Epithelial cell of prostate (primary cell): ENCODE data around the gene AAMDC.
"Not testable (repeated sequence)": the region's sequence is repeated elsewhere in the genome, so short reads cannot be mapped to it uniquely, and the experiment has no call there.

Source experiments
- DNase-seq: peaks from one replicate; pipeline ENCODE4 v3.0.0-alpha.2; 2011; ENCODE audit warnings: low read depth, low spot score
- H3K27ac ChIP-seq: fragments of 450-650 bp; 2 replicates; pipeline ENCODE4 v1.5.1; 2017; ENCODE audit warnings: mild to moderate bottlenecking

Gene AAMDC

DNA sequence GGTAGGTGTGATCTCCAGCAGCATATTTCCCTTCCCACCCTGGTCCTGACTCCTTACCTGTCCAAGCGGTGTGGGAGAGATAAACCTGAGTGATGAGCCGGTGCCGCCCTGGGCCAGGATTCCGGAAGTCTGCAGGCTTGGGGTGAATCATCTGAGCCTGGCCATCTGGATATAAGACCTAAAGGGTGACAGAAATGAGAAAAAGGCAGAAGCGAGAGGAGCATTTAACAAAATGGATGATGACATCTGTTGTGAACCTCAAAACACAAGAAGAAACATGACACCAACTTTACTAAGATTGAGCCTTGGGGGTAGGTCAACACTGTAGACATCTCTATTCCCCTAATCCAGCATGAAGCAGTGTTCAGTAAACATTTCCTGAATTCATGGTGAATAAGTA lies 62.8 kb downstream of the AAMDC start:
- H3K27ac ChIP-seq, result no peak overlapping the region
- no peak for DNase-seq

DNA sequence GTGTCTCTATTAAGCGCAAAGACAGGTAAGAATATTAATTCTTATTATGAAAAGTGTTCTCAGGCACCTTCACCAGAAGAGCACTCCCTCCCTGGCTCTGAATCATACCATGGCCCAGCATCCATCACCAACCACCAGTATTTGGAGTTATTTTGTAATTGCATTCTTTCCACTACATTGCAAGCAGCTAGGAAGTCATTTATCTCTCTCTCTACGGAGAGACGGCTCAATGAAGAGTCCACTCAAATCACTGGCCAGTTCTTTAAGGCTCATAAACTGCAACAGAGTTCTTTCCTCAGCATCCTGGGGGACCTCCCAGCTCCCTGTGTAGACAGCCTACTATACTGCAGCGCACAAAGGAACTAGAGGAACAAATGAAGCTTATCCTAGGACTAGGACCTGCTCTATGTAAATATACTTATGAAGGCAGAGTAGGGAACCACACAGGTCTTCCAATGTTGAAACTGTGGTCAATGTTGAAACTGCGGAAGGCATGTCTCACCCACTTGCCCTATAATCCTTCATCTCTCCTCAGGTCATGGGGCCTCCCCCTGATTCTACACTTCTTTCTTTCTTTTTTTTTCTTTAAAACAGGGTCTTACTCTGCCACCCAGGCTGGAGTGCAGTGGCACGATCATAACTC lies 63.4 kb downstream of the AAMDC start:
- H3K27ac ChIP-seq, result no peak overlapping the region
- DNase-seq, result no peak

DNA sequence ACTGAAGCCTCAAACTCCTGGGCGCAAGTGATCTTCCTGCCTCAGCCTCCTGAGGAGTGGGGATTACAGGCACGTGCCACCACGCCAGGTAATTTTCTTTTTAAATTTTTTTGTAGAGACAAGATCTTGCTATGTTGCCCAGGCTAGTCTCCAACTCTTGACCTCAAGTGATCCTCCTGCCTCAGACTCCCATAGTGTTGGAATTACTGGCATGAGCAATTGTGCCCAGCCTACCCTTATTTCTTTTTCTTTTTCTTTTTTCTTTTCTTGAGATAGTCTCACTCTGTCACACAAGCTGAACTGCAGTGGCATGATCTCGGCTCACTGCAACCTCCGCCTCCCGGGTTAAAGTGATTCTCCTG lies 63.9 kb downstream of the AAMDC start:
- H3K27ac ChIP-seq, result no peak overlapping the region

DNA sequence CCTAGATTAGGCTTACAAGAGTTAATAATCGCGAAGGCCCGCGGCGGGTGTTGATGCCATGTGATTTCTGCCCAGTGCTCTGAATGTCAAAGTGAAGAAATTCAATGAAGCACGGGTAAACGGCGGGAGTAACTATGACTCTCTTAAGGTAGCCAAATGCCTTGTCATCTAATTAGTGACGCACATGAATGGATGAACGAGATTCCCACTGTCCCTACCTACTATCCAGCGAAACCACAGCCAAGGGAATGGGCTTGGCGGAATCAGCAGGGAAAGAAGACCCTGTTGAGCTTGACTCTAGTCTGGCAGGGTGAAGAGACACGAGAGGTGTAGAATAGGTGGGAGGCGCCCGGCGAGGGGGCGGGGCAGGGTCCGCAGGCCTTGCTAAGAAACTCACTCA lies 65.5 kb downstream of the AAMDC start:
- H3K27ac ChIP-seq, result no peak overlapping the region
- DNase-seq, result no peak

More for the DNA sequence above, 63.9 kb downstream of the AAMDC start:
- DNase-seq, result no peak

DNA sequence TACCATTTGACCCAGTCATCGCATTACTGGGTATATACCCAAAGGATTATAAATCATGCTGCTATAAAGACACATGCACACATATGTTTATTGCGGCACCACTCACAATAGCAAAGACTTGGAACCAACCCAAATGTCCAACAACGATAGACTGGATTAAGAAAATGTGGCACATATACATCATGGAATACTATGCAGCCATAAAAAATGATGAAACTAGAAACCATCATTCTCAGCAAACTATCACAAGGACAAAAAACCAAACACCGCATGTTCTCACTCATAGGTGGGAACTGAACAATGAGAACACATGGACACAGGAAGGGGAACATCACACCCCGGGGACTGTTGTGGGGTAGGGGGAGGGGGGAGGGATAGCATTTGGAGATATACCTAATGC lies 68.1 kb downstream of the AAMDC start:
- H3K27ac ChIP-seq, DNase-seq: not testable (repeated sequence)

DNA sequence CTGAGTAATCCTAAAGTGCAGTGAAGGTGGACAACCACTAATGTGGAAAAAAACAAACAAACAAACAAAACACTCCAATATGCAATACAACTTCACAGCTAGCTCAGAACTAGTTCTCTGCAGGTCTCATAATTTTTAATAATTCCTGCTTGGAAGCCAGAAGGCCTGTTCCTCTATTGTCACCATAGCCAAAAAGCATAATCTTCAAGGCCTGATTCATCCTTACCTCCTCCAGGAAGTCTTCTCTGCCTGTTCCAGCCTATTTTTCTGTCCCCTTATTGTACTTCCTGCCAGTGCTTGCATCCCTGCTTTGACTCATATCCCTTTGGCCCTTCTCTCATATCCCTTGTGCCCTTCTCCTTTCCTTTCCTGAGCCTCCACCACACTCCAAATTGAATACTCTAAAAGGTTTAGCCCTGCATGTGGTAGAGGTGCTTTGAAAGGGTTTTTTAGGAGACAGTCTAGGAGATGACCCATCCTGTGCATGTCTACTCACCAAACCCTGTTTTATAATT lies 69.2 kb downstream of the AAMDC start:
- peak overlapping the region; percentile 30 for H3K27ac ChIP-seq

DNA sequence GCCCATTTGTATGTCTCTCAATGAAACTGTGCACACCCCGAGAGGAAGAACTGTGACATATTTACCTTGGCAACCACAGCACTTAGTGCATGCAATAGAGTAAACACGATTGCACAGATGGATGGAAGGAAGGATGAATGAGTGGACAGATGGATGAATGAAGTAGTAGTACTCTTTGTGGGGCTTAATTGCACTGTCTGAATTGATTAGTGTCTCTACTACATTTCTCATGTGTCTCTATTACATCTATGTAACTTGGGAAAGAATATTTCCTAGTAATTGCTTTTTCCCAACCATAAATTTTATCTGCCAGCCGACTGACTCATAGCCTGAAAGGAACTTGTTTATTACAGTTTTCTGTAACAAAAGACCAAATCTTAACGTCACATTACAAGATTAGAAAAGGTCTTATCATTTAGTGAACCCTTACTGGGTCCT lies 69.7 kb downstream of the AAMDC start:
- DNase-seq, result not testable (repeated sequence)
- peak overlapping the region; percentile 30 for H3K27ac ChIP-seq

More for the DNA sequence above, 69.2 kb downstream of the AAMDC start:
- not testable (repeated sequence) for DNase-seq

DNA sequence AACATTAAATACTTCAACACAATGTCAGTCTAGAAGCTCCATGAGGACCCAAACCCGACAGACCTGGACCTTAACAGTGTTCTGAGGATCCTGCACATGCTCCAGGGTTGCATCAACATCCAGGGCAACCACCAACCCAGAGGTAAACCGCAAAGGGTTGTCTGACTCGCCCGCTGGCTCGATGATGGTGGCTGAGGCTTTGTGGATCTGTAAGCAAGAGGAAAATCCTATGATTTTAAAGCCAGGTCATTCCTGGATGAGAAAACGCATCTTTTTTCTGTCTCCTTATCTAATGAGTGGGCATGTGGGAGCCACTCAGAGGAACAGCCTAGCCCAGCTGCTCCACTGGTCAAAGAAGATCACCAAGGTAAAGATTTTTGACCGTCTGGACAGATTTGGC lies 70.3 kb downstream of the AAMDC start:
- not testable (repeated sequence) for DNase-seq

DNA sequence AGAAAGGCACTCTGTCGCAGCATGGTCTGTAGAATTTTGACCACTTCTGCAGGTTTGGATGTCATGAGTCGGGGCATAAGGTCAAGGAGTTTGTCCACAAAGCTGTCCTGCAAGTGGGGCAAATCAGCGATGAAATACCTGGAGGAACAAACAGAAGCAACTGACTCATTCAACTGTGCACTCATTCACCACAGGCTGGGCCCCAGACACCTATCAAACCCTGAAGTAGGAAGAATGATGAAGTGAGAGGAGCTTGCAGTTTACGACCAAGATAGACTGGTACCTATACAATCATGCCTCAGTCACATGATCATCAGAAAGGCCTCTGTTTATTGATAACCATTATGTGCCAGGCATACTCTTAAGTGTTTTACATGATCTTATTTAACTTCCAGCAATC lies 70.8 kb downstream of the AAMDC start:
- peak; percentile 41 for DNase-seq
- H3K27ac ChIP-seq, result not testable (repeated sequence)

More for the DNA sequence above, 70.3 kb downstream of the AAMDC start:
- H3K27ac ChIP-seq, result peak overlapping the region; percentile 30

DNA sequence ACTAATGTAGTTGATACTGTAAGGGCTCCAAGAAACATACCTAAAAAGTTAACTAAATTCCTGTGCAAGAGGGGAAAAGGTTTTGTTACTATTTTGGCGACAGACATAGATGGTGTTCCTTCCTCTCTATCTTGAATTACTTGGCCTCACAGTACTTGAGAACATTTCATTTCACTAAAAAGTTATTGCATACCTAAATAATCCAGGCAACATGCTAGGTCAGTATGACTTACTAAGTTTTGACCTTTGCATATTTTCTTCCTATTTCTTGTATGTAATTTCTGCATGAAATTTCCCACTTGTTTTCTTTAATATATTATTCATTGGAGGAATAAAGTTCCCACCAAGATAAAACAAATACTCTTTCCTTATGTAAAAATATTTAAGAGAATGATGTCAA lies 74.0 kb downstream of the AAMDC start:
- not testable (repeated sequence) for H3K27ac ChIP-seq, DNase-seq

DNA sequence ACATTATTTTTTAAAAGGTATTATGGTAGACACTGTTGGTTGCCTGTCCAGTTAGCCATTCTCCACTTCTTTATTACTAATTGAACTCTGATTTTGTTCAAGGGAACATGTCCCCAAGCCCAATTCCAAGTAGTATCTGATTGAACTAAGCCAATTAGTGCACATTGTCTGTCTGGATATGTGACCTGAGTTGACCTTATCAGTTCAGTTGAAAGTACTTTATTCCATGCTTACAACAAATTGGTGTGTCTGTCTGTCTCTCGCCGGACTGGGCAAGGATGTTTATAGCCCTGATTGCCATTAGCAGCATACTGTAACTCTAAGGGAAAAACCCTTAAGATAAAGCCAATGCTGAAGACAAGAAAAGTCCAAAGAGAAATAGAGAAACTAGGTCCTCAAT lies 87.9 kb downstream of the AAMDC start:
- no peak for DNase-seq
- H3K27ac ChIP-seq, result no peak overlapping the region

DNA sequence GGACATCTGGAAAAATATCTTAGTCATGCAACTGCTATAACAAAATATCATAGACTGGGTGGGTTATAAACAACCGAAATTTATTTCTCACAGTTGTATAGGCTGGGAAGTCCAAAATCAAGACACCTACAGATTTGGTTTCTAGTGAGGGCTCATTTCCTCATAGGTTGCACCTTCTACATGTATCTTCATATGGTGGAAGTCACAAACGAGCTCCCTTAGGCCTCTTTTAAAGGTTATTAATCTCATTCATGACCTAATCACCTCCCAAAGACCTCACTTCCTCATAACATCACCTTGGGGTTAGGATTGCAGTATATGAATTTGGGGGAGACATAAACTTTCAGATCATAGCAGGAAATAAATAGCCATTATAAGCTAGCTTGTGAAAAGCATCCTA lies 88.3 kb downstream of the AAMDC start:
- no peak overlapping the region for H3K27ac ChIP-seq
- DNase-seq, result no peak

DNA sequence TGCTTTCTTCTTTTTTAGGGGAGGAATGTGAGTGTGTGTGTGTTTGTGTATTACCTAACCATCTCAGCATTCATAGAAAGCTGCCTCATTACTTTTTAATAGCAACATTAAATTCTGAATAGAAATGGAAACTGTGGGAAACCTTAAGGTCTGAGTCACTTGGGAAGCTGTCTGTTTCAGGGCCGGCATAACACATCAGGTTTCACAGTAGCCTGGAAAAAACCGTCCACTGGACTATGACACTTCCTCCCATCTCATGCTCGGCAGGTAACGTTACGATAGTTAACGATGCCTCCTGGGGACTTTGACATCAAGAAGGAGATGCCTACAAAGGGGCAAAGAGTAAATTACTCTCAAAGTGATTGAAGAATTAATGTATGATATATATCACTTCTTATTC lies 89.9 kb downstream of the AAMDC start:
- H3K27ac ChIP-seq, DNase-seq: not testable (repeated sequence)

DNA sequence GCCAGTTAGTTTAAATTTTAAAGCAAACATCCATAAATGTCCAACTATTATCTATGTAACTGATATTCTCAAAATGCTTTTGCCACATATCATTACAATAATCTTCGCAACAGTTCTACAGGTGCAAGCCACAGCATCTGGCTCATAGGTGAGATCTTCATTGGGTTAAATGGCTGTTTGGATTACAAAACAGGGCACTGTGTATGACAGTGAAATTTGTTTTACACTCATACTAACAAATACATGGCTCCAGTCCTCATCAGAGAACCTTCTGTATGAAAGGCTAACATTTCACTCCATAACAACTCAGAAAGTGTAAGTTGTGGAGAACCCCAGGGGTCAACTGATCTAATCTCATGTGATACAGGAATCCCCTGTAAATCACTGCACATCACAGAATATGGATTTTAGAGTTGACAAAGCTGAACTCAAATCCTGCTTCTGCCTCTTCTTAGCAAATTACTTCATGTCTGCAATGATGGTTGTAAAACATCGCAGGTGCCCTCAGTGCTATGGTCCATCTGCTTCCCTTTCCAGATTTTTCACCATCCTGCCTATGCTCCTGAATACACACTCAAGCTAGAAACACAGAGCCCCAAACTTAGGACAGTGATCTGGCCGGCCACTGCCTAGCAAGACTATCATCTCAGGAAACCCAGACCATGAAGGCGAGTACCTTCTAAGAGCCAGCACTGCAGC lies 92.8 kb downstream of the AAMDC start:
- DNase-seq, result not testable (repeated sequence)

DNA sequence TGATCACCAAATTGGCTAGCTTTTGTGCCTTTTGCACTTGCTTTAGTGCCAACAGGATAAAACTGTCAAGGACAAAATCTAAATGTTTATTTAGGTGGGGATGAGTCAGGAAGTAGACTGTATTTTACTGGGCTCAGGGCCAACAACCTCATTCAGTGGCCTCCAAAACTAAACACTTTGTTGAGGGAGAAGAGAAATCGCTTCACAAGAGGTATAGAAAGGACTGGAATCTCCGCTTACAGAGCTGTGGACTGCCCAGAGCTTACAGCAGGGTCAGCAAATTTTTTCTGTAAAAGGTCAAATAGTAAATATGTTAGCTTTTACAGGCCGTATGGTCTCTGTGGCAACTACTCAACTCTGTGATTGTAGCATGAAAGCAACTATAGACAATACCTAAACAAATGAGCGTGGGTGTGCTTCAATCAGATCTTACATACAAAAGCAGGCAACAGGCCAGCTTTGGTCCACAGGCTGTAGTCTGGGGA lies 93.4 kb downstream of the AAMDC start:
- DNase-seq, result not testable (repeated sequence)

More for the DNA sequence above, 92.8 kb downstream of the AAMDC start:
- not testable (repeated sequence) for H3K27ac ChIP-seq

DNA sequence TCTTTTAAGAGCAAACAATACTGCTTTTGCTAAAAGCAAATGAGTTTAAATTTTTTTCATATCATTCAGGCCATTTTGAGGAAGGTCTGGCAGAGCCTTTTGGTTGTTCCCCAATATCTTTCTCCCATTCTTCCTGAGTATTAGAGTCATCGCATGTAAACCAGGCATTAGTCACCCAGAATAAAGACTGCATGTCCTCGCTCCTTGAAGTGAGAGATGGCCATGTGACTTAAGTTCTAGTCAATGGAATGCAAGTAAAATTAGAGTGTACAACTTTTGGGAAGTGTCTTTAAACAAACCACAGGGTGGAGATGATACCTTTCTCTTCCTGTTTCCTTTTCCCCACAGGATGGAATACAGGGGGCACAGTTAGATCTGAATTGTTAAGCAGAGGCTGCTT lies 96.8 kb downstream of the AAMDC start:
- not testable (repeated sequence) for H3K27ac ChIP-seq, DNase-seq

More for the DNA sequence above, 93.4 kb downstream of the AAMDC start:
- H3K27ac ChIP-seq, result not testable (repeated sequence)
